GM19467 (cell line): ENCODE results near the gene GPR18.
A peak's percentile ranks its signal among the peaks of the same experiment; 100 is the strongest.

Experiments used
- ATAC-seq: cut with Tn5 transposase; IDR thresholded peaks from one replicate; pipeline ENCODE4 v1.9.1; 2021; ENCODE audit warnings: mild to moderate bottlenecking, moderate library complexity; ENCODE audit not compliant: unreplicated experiment

Gene GPR18

DNA sequence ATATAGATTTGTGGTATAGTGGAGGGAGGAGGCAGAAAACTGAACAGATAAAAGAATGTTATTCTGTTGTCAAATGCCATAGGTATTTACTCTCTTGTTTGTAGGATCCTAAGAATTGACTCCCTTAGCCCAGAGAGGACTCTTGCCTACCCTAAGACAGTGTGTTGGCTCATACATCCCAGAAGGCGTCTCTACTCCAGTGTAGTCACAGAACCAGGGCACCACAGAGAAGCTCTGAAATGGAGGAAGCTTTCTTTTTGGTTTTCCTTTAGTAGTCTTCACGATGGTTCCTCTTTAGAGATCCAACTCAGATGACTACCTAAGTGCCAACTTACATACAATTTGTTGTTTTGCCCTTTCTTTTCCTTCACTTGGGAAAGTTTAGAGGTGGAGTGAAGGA, 35.0 kb upstream of the GPR18 start:
- no peak for ATAC-seq

GRCh38 chr13:99290894-99291293, 32.7 kb upstream of the GPR18 start:
- ATAC-seq: no peak

- no peak for ATAC-seq
These were observed 31.6 kb upstream of the GPR18 start for GRCh38 chr13:99289674-99290337.

DNA sequence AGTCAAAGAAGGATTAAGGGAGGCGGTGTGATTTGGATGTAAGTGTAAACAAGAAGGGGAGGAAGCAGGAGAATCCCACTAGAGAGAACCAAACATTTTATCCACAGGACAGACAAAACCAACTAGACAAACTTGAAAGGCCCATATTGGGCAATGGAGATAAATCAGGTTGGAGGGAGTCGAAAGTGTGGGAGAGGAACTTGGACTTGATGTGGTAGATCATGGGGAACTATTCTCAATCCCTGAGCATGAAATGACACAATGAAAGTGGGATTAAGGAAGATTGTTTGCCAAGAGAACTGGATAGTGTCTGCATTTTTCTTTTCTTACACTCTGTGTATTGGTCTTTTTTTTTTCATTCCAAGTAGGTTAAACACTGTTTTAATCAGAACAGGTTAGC, 31.1 kb upstream of the GPR18 start:
- no peak for ATAC-seq

- ATAC-seq: peak; percentile 88
These were observed 29.9 kb upstream of the GPR18 start for GRCh38 chr13:99288089-99288488.

GRCh38 chr13:99287551-99287950, 29.4 kb upstream of the GPR18 start:
- ATAC-seq: no peak

DNA sequence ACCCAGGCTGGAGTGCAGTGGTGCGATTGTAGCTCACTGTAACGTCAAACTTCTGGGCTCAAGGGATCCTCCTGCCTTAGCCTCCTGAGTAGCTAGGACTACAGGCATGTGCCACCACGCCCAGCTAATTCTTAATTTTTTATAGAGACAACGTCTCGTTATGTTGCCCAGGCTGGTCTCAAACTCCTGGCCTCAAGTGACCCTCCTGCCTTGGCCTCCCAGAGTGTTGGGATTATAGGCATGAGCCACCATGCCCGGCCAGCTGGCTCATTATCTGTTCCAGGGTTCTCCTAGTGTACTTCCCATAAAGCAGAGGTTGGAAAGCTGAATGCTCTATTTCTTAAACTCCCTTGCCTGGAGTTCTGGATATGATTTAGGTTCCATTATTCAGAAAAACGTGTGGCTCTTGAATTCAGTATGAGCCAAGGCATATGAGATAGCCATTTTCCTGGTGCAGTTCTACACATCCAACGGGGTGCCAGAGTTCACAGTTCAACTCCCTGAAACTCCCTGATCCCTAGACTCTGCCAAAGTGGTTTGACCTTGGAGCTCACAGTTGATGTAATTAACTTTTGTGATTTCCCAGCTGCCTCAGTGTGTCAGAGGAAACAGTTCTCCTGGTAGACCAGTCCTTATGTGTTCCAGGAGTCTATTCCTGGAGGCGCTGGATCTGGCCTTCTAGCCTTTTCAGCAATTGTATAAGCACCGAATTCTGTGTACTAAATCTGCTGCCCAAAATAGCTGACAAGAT, 27.4 kb upstream of the GPR18 start:
- no peak for ATAC-seq

GRCh38 chr13:99282264-99283231, 24.4 kb upstream of the GPR18 start:
- ATAC-seq: peak; percentile 49

- ATAC-seq: peak; percentile 57
These were observed 23.7 kb upstream of the GPR18 start for GRCh38 chr13:99281811-99282263.

GRCh38 chr13:99280166-99280565, 22.0 kb upstream of the GPR18 start:
- no peak for ATAC-seq

DNA sequence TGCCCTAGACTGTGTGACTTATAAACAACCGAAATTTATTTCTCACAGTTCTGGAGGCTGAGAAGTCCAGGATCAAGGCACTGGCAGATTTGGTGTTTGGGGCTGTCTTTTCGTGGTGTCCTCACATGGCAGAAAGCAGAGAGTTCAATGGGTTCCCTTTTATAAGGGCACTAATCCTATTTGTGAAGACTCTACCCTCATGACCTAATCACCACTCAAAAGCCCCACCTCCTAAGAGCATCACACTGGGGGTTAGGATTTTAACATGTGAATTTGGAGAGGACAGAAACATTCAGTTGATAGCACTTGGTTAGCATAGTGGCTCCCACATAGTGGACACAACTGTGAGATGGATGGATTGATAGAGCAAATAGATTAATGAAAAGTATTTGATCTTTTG, 21.5 kb upstream of the GPR18 start:
- ATAC-seq: no peak

DNA sequence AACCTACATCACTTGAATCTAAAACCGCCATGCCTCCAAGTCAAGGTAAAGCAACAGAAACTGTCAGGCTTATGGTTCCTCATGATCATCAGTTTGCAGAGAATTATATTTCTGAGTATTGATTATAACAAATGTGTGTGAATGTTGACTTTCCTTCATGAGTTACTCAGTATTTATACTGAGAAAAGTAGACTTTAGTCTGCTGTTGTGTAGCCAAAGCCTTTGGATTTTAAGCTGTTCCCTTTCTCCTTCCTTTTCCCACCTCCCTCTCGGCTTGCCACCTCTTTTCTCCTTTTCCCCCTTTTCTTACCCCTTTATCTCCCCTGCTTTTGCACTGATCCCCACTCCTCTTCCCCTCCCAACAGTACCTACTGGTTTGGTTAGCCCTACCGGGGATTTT, 20.7 kb upstream of the GPR18 start:
- ATAC-seq: no peak

GRCh38 chr13:99278200-99278599, 20.0 kb upstream of the GPR18 start:
- no peak for ATAC-seq

DNA sequence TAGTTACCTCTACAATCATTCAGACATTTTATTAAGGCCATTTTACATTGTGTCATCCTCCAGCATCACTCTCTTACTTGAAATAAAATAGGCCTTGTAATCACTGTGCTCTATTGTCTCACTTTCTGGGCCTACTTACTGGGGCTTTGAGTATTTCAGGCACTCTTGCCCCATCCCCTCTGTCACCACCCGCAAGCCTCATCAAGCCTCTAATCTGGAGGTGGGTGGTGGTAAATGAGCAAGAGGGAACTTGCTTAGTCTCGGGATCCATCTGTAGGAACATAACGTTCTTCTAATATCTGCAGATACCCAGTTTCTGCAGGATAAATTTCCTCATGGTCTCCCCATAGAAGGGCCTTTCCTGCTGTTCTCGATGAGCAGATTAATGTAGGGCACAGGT, 19.4 kb upstream of the GPR18 start:
- ATAC-seq: no peak

DNA sequence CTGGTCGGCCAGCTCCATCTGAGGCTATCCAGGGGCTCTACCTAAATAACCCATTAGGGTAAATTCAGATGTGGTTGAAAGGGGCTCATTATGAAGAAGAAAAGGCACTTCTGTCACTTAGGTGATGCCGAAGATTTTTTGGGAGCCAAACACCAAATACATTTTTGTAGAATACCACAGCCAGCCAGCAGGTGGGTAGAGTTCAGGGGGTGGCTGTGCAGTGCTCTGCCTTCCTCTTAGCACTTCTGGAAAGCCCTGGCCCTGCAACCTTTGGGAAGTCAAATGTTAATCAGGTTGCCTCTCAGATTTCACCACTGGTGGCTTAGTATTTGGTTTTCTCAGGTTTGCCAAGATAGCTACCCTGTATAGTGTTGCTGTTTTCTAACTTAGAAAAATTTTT, 18.5 kb upstream of the GPR18 start:
- no peak for ATAC-seq

DNA sequence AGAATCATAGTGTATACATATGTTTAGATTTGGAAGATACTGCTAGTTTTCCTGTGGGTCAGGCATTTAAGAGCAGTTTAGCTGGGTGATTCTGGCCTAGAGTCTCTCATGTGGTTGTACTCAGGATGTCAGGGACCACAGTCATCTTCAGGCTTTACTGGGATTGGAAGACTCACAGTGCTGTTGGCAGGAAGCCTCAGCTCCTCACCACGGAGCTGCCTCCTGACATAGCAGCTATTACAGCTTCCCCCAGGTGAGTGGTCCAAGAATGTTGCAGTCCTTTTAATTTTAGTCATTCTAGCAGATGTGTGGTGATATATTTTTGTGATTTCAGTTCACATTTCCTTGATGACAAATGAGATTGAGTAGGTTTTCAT, 16.9 kb upstream of the GPR18 start:
- ATAC-seq: no peak

GRCh38 chr13:99273128-99273527, 14.9 kb upstream of the GPR18 start:
- ATAC-seq: no peak

DNA sequence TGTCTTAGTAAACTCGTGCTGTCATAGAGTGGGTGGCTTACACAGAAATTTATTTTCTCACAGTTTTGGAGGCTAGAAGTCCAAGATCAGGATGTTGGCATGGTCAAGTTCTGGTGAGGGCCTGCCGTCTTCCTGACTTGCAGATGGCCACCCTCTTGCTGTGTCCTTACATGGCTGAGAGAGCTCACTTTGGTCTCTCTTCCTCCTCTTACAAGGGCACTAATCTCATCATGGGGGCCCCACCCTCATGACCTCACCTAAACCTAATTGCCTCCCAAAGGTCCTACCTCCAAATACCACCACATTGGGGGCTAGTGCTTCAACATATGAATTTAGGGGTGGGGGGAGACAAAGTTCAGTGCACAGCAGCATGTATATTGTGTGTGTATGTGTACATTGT, 14.3 kb upstream of the GPR18 start:
- ATAC-seq: no peak

DNA sequence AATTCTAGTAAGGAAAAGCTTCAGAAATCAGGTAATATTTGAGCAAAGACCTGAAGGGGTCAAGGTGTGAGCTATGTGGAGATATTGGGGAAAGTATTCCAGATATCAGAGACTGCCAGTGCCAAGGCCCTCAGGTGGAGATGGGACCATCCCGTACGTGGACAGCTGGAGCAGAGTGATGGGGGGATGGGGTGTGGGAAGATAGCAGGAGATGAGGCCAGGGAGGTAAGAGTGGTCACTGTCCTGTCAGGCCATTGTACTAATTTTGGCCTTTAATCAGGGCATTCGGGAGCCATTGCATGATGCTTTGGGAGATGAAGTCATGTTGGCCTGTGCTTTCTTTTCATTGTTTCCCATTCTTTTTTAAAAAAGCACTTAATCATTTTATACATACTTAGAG, 13.1 kb upstream of the GPR18 start:
- no peak for ATAC-seq

DNA sequence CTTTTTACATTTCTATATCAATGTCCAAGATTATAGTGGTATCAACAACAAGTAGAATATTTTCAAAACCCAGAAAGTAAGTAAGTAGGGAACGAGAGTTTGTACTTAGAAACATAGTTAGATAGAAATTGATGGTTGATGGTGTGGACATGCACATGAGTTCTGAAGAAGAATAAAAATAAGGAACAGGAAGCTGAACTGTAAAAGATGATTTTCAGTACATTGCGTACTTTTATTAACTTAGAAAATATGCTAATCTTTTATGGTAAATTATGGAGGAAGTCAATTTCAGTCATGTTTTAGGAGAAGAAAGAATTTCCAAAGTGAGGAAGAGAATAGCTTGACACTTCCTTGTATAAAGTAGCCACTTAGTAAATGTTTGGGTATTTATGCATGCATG, 12.3 kb upstream of the GPR18 start:
- no peak for ATAC-seq

DNA sequence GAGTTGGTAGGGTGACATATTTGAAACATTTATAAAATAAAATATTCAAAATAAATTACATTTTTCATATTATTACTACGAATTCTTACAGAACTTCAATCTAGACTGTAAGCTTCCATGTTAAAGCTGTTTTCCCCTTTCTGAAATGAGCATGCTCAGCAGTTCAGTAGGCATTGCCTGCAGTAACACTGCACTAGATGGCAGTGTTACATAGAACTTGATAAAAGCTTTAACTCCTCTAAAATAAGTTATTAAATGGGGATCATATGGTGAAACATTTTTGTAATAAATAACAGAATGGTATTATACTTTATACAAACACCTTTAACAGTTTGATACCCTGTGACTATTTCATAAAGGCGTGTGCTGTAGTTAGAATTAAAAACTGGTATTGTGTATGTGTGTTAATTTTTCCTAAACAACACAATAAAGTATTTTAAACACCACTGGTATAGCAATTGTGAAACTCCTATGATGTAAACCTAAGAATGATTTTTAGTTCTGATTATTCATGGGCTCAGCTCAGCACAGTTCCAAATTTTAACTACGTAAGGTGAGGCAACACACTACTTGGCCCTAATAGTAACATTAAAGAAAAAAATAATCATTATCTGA, 11.6 kb upstream of the GPR18 start:
- ATAC-seq: no peak
